DMS153 (cell line): Measurements from ENCODE around the gene FSIP1.

Source experiments
- DNase-seq: peaks from one replicate; lab custom pipeline; 2025; lab: John Stamatoyannopoulos, UW

The FSIP1 gene

GRCh38 chr15:39593656-39594445 is 188.8 kb downstream of the FSIP1 start:
- DNase-seq: no peak

DNA sequence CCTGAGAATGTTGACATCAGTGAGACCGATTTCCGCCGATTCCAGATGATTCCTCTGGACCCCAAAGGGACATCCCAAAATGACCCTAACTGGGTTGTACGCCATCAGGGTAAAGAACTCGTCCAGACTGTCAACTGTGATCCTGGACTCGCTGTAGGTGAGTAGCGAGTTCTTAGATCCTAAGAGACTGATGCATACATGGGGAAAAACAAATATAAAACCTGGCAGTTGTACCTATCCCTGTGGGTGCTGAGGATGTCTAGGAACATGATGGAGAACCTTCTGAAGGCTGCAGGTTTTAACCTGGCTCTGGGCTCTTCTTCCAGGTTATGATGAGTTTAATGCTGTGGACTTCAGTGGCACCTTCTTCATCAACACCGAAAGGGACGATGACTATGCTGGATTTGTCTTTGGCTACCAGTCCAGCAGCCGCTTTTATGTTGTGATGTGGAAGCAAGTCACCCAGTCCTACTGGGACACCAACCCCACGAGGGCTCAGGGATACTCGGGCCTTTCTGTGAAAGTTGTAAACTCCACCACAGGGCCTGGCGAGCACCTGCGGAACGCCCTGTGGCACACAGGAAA is 189.5 kb downstream of the FSIP1 start:
- no peak for DNase-seq

DNA sequence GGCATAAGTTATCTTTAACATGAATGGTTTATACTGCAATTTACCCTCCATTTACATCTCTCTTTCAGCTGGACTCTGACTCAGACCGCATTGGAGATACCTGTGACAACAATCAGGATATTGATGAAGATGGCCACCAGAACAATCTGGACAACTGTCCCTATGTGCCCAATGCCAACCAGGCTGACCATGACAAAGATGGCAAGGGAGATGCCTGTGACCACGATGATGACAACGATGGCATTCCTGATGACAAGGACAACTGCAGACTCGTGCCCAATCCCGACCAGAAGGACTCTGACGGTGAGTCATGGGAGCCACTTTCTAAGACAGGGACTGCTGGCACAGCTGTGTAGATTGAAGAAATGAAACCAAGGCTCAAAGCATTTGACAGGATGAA is 190.1 kb downstream of the FSIP1 start:
- DNase-seq: no peak

DNA sequence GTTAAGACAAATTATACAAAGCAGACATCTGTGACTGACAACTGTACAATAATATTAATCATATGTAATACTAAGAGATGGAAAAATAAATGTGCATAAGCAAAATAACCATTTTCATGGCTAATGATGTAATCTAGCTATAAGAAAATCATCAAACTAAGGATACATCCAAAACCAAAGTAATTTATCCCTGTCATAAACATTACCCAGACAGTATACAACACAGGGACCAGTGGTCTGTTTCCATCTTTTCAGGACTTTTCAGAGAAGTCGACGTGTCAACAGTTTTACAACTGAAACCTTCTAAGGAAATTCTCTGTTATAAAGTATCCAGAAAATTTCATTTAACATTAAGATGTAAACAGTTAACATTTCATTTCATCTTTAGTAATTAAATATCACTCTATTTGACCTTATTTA is 190.7 kb downstream of the FSIP1 start:
- no peak for DNase-seq

DNA sequence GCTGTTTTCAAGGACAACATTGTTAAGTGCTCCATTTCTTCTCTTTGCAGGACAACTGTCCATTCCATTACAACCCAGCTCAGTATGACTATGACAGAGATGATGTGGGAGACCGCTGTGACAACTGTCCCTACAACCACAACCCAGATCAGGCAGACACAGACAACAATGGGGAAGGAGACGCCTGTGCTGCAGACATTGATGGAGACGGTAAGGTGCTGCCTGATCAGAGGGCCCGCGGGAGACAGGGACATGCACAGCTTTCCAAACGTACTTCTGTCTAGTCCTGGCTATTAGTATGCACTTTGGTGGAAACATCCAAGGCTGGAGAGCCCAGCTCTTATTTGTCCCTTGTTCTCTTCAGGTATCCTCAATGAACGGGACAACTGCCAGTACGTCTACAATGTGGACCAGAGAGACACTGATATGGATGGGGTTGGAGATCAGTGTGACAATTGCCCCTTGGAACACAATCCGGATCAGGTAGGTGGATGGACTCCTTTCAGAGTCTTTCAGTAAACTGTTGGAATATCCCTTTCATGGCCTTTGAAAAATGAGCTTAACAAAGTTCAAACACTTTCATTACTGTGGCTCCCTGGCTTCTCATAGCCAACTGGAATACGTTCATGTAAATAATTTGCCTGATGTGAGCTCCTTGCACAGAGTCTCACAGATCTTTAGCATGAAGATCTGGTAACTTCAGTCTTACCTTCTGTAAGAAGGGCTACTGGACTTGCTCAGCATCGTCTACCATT is 191.3 kb downstream of the FSIP1 start:
- DNase-seq: no peak

DNA sequence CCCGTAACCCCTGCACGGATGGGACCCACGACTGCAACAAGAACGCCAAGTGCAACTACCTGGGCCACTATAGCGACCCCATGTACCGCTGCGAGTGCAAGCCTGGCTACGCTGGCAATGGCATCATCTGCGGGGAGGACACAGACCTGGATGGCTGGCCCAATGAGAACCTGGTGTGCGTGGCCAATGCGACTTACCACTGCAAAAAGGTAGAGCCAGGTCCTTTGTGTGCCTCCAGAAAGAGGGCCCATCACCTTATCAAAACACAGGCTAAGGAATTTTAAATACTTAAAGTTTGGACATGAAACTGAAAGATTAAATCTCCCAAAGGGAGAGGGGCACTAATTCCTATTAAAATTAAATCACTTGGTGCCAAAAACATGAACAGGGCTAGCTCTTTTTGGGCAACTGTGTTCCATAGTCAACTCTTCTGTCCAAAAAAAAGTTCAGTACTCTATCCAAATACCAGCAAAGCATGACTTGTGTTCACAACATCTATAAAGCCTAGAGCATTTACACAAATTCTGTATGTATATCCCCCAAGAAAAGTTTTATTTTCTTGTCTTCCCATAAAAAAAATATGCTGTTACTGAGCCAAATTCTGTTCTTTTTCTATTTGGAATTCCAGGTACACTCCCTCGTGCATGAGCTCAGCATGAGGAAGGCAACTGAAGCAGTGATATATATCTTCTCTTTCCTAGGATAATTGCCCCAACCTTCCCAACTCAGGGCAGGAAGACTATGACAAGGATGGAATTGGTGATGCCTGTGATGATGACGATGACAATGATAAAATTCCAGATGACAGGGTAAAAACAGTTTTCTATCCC is 192.6 kb downstream of the FSIP1 start:
- DNase-seq: no peak

- no peak for DNase-seq
Observed at GRCh38 chr15:39589193-39589814, 193.3 kb downstream of the FSIP1 start.

DNA sequence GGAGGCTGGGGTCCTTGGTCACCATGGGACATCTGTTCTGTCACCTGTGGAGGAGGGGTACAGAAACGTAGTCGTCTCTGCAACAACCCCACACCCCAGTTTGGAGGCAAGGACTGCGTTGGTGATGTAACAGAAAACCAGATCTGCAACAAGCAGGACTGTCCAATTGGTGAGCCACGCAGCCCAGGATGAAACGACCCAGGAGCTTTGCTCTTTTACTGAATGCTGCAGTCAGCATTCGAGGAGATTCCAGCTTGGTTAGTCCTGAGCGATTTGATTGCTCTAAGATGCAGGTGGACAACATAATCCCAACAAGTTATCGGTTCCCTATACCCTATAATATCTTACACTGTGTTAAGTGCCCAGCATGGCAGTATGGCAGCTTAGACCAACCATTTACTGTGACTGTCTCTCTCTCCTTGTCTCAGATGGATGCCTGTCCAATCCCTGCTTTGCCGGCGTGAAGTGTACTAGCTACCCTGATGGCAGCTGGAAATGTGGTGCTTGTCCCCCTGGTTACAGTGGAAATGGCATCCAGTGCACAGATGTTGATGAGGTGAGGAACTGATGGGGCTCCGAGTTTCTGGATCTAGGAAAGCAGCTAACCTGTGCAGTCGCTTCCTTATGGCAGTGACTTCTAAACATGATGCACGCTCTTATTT is 194.0 kb downstream of the FSIP1 start:
- no peak for DNase-seq

DNA sequence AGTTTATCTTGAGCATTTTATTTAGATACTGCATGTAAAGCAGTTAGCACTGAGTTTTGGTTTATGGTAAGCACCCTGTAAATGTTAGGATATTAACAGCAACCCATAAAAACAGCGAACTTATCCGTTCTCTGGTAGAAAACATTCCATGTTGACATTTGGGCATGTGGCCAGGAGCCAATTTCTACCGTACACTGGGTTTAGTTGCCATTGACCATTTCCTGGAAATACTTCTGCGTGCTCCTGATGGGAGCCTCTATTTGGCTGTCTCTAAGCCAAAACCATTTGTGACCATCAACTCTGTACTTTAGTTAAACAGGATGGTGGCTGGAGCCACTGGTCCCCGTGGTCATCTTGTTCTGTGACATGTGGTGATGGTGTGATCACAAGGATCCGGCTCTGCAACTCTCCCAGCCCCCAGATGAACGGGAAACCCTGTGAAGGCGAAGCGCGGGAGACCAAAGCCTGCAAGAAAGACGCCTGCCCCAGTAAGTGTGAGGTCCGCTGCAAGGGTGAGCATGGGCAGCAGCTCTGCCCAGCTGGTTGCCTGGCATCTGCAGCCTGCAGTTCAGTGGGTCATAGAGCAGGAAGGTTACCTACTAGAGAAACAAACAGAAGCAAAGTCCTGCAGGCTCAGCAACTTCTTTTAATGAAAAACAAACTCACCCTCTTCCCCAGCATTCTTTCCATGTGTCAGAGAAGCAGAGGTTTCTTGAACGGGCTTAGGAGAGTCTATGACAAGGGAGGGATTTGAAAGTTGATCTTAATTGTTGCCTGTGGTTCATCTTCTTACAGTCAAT is 194.7 kb downstream of the FSIP1 start:
- DNase-seq: no peak

DNA sequence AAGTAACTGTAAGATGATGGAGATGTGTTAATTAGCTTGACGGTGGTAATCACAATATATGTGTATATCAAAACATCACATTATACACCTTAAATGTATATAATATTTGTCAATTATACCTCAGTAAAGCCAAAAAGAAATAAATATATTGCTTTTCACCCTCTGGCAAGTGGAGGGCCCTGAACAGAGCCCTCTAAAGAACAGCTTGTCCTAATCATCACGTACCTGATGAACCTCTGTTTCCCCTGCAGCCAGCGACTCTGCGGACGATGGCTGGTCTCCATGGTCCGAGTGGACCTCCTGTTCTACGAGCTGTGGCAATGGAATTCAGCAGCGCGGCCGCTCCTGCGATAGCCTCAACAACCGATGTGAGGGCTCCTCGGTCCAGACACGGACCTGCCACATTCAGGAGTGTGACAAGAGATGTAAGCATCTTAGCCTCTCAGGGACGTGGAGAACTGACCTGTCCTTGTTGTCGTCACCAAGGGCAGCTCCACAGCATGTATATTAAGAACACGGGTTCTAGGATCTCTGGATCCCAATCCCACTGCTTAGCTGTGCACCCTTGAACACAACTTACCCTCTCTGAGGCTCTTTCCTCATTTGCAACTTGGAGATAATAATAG is 195.4 kb downstream of the FSIP1 start:
- DNase-seq: no peak

DNA sequence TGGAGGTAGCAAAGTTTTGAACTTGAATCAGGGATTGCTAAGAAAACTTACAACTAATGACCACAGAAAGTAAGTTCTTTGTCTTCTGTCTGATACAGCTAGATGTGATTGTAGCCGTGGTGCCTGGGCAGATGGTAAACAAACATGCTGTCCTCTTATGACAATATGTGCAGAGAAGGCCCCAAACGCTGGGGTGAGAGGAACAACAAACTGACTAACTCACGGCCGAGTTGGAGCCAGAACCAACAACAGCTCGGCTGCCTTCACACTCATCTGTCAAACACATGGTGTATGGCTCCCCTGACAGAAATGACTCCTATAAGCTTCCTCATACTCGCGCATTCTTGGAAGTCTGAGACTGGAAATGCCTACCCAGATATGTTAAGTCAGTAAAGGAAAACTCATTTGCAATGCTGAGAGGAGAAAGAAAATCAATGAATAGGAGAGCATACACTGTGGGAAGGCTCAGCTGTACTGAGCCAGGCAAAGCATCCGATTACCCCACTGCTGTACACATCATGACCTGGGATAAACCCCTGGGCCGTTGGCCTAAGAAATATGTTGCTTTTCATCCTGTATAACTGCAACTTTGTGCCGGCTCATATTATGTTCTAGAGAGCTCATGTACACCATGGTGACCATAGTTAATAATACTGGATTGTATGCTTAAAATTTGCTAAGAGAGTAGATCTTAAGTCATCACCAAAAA is 196.1 kb downstream of the FSIP1 start:
- DNase-seq: no peak

- no peak for DNase-seq
Observed at GRCh38 chr15:39585871-39586301, 196.8 kb downstream of the FSIP1 start.

DNA sequence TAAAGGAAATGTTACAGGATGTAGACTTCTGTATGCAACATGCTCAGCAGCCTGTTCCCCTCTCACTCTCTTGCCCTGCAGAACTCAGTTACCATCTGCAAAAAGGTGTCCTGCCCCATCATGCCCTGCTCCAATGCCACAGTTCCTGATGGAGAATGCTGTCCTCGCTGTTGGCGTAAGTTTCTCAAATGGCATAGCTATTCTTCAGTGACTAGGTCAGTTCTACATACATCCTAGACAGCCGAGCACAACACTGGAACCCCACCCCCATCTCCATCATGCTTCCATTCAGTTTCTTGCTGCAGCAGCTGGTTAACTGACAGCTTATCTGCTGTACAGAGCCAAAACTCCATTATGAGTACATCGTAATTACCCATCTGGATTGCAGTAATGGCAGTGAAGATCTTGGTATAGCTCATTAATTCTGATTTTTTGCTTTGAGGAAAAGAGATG is 197.2 kb downstream of the FSIP1 start:
- DNase-seq: no peak

DNA sequence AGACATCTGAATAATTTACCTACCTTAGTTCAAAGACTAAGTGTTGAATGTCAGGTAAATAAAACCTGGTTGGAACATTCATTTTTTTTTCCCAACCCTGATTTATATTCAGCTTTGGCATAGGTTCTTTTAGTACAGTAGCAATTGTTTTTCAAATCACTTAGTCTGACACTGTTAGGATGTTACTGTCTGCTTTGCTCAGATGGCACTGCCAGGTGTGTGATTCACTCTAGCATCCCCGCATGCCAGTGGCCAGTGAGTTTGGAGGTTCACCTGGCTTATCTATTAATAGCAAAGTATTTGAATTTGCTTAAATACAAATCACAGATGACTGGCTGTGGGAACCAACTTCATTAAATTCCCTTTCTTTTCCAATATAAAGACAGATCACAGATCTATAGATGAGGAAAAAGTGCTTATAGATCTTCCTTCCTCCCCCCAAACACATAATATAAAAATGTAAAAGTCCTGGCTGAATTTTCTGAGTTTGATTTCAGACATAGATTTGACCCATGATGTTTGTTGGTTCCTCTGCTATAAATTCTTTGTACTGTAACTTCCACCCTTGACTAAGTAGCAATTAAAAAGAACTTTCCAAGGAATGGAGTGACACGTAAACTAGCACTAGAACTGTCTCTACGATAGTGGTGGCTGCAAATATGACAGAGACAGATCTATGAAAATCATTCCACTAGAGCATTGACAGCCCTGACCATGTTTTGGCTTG is 197.8 kb downstream of the FSIP1 start:
- no peak for DNase-seq

- no peak for DNase-seq
Observed at GRCh38 chr15:39584266-39584659, 198.4 kb downstream of the FSIP1 start.

- no peak for DNase-seq
Observed at GRCh38 chr15:39583596-39584265, 198.9 kb downstream of the FSIP1 start.

GRCh38 chr15:39582977-39583595 is 199.6 kb downstream of the FSIP1 start:
- DNase-seq: no peak
